Uterus (tissue), 4 donors: ENCODE measurements around the gene SCG5. TPM values are rescaled to one million over a fixed set of nuclear protein-coding genes. Genes with fewer than 3 reads are reported as not detected.
"Not testable (repeated sequence)": the region's sequence is repeated elsewhere in the genome, so short reads cannot be mapped to it uniquely, and the experiment has no call there.

Experiments used
- DNase-seq, 2 donors: peaks; one replicate each; pipeline ENCODE4 v3.0.0-alpha.2; 2019 to 2020
- H3K27ac ChIP-seq, 2 donors: fragments of 200-600 bp; sonication (generic); 1 replicate in 1 of 2; 2 replicates in 1 of 2; pipeline ENCODE4 v1.5.1; 2016 to 2018
- H3K27me3 ChIP-seq, 2 donors: fragments of 200-600 bp; sonication (generic); one replicate each; pipeline ENCODE4 v1.5.1; 2018 to 2019; ENCODE audit warnings: control low read depth in 1 of 2
- H3K36me3 ChIP-seq, 2 donors: fragments of 200-600 bp; sonication (generic); one replicate each; pipeline ENCODE4 v1.5.1; 2019; ENCODE audit warnings: control low read depth in 1 of 2
- H3K4me1 ChIP-seq, 2 donors: fragments of 200-600 bp; sonication (generic); one replicate each; pipeline ENCODE4 v1.5.1; 2018 to 2019; ENCODE audit warnings: control low read depth in 1 of 2
- H3K4me3 ChIP-seq, 2 donors: fragments of 200-600 bp; sonication (generic); 1 replicate in 1 of 2; 2 replicates in 1 of 2; pipeline ENCODE4 v1.5.1; 2018 to 2019; ENCODE audit warnings: mild to moderate bottlenecking in 1 of 2
- H3K9me3 ChIP-seq, 2 donors: fragments of 200-600 bp; sonication (generic); one replicate each; pipeline ENCODE4 v1.5.1; 2019; ENCODE audit warnings: control low read depth in 1 of 2
- CTCF ChIP-seq, 4 experiments: fragments of 200-600 bp in 2 of 4; fragments of 450-650 bp in 2 of 4; sonication (generic) in 2 of 4; IDR thresholded peaks; one replicate each; pipeline ENCODE4 v1.5.1; 2016 to 2019; ENCODE audit warnings: antibody characterized with exemption in 4 of 4, mild to moderate bottlenecking in 2 of 4, moderate library complexity in 1 of 4
- POLR2A ChIP-seq, 2 donors: fragments of 450-650 bp; IDR thresholded peaks; one replicate each; pipeline ENCODE4 v1.6.1; 2016; ENCODE audit warnings: antibody characterized with exemption in 2 of 2, mild to moderate bottlenecking in 1 of 2, moderate library complexity in 1 of 2
- intact Hi-C: fragments of 100-400 bp; cut with DNase I; formaldehyde crosslinking; loops from one replicate; pipeline ENCODE4 v1.15.1; 2023; ENCODE audit warnings: low total_unique reads
- total RNA-seq, 4 donors: library from RNA; depleted of rRNA in 3 of 4; stranded (reverse); fragments of >200 nt in 3 of 4; gene quantifications; one replicate each; pipeline versions ENCODE4 v1.1.0 to v1.2.4, GENCODE V29; 2014 to 2023
- donor health status: DM: yes; HTN: yes; CAD: no.

SCG5 gene
- total RNA-seq: 10 to 100 TPM in 1 of 4 donors, 1 to 10 TPM in 1, not detected in 2; 1.4 to 42.2 TPM

- peak within 1 kb of the TSS in 1 of 2 donors; percentile 12 for H3K4me3 ChIP-seq
- no peaks in the 10 kb centered on the region for H3K36me3 ChIP-seq
- H3K9me3 ChIP-seq: no peaks in the 10 kb centered on the region
- TF ChIP-seq CTCF (IDR thresholded peaks at IDR 0.05) (no peak), POLR2A (IDR thresholded peaks at IDR 0.05) (no peak)
- H3K27ac ChIP-seq: no peak within 1 kb of the TSS
- H3K27me3 ChIP-seq: no peaks in the 10 kb centered on the region
- intact Hi-C loops: no loop called here
- no peaks in the 10 kb centered on the region for H3K4me1 ChIP-seq
- peak in 1 of 2 donors; percentile 18 for DNase-seq
These were observed at the start of gene SCG5 for GRCh38 chr15:32641517-32642059. SCG5 (plus strand) TSS chr15:32641710; CDS start chr15:32643593, 1,883 bp downstream.

- H3K9me3 ChIP-seq, H3K4me3 ChIP-seq, H3K27ac ChIP-seq, H3K27me3 ChIP-seq, H3K36me3 ChIP-seq, DNase-seq, intact Hi-C loops, H3K4me1 ChIP-seq: not testable (repeated sequence)
These were observed 48.4 kb upstream of the SCG5 start, which contains the start of gene GOLGA8N for GRCh38 chr15:32593151-32593550. GOLGA8N (plus strand) TSS chr15:32593456.

- DNase-seq, H3K36me3 ChIP-seq, H3K4me3 ChIP-seq, intact Hi-C loops, H3K4me1 ChIP-seq, H3K27me3 ChIP-seq, H3K9me3 ChIP-seq, H3K27ac ChIP-seq: not testable (repeated sequence)
These were observed 32.0 kb upstream of the SCG5 start for GRCh38 chr15:32609518-32609917.

- H3K27ac ChIP-seq, DNase-seq, H3K4me3 ChIP-seq, H3K9me3 ChIP-seq, intact Hi-C loops, H3K27me3 ChIP-seq, H3K4me1 ChIP-seq, H3K36me3 ChIP-seq: not testable (repeated sequence)
- peak in 2 of 4 experiments; percentile 10 to 26 for TF ChIP-seq CTCF (IDR thresholded peaks at IDR 0.05)
These were observed 30.8 kb upstream of the SCG5 start for GRCh38 chr15:32610719-32611118.

GRCh38 chr15:32614712-32615050, 26.8 kb upstream of the SCG5 start:
- H3K4me1 ChIP-seq, H3K9me3 ChIP-seq, H3K36me3 ChIP-seq, intact Hi-C loops, H3K27me3 ChIP-seq: not testable (repeated sequence)
- H3K4me3 ChIP-seq: peak overlapping the region; percentile 44 to 50
- H3K27ac ChIP-seq: peak overlapping the region; percentile 79 to 92
- peak in 1 of 2 donors; percentile 44 for DNase-seq

- not testable (repeated sequence) for H3K36me3 ChIP-seq
These were observed 26.2 kb upstream of the SCG5 start, which contains the start of gene ARHGAP11A for GRCh38 chr15:32615051-32615870. ARHGAP11A (plus strand) TSS chr15:32615504; CDS start chr15:32616212, 708 bp downstream.

DNA sequence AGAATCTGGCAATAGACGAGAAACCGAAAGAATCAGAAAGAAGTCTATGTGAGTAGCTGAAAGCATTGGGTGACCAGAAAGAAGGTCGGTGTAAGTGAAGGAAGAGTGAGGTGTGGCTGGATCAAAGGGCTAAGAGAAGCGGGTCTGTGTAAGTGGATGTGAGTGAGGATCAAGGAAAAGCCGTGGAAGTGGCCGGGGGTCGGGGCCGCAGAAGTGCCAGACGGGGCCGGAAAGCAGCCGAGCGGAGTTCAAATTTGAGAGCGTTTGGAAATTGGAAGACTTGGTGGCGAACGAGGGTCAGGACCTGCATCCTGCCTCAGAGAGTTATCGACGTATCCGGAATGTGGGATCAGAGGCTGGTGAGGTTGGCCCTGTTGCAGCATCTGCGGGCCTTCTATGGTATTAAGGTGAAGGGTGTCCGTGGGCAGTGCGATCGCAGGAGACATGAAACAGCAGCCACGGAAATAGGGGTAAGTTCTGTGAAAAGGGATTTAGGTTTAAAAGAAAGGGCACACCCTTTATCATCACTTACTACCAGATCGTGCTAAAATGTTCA, 25.6 kb upstream of the SCG5 start:
- H3K36me3 ChIP-seq, H3K9me3 ChIP-seq, H3K27ac ChIP-seq, H3K4me1 ChIP-seq, H3K27me3 ChIP-seq, DNase-seq, intact Hi-C loops: not testable (repeated sequence)
- H3K4me3 ChIP-seq: peak overlapping the region; percentile 44 to 50

More at GRCh38 chr15:32615051-32615870, 26.2 kb upstream of the SCG5 start, which contains the start of gene ARHGAP11A:
- DNase-seq: peak; percentile 81 to 83
- intact Hi-C loops, H3K27me3 ChIP-seq, H3K4me1 ChIP-seq, H3K9me3 ChIP-seq: not testable (repeated sequence)
- peak within 1 kb of the TSS; percentile 44 to 50 for H3K4me3 ChIP-seq
- peak within 1 kb of the TSS; percentile 79 to 92 for H3K27ac ChIP-seq
